Measurements from ENCODE around the gene SCAMP3. TPM values are rescaled to one million over a fixed set of nuclear protein-coding genes. Genes with fewer than 3 reads are reported as not detected.
"Not testable (repeated sequence)": the region's sequence is repeated elsewhere in the genome, so short reads cannot be mapped to it uniquely, and the experiment has no call there.

Gene SCAMP3
- total and polyA plus RNA-seq, 2 donors (not counting 3 experiments of a cell fraction or from before 2014, with no cell fraction given) = 80.1 to 306 TPM

GRCh38 chr1:155223047-155223446 lies 39.1 kb downstream of the SCAMP3 start:
- ChIA-PET CTCF (interaction anchor here (1.0 kb wide), 1 partner anchor 426 kb away, joined by 3 read pairs; no protein-coding TSS in a partner anchor), POLR2A (no interaction called here)
- Histone ChIP-seq H2AFZ (ENCODE audit: low read depth, low read length) (no peak overlapping the region), H4K20me1 (replicated peaks; ENCODE audit: control insufficient read depth, extremely low read depth, insufficient read depth, low read length) (no peaks in the 10 kb centered on the region), H3K9me3 (replicated peaks; ENCODE audit: control insufficient read depth, insufficient read depth, low read length) (no peaks in the 10 kb centered on the region), H3K4me1 (ENCODE audit: control insufficient read depth, extremely low read depth, insufficient read depth, low read length) (peaks cover 27% of the 10 kb centered on the region), H3K27ac (ENCODE audit: insufficient read depth, low read depth, low read length) (no peak overlapping the region), H3K36me3 (ENCODE audit: control insufficient read depth in 2 of 2, extremely low read depth in 1 of 2, insufficient read depth in 2 of 2, low read length in 2 of 2) (no peaks in the 10 kb centered on the region), H3K4me2 (ENCODE audit: insufficient read depth, low read length) (no peak overlapping the region), H3K9ac (replicated peaks; ENCODE audit: extremely low read depth, insufficient read depth, low read length) (no peak overlapping the region), H3K79me2 (ENCODE audit: control insufficient read depth, insufficient read depth, low read length) (peaks cover 8% of the 10 kb centered on the region), H3K9me1 (replicated peaks; ENCODE audit: control insufficient read depth, extremely low read depth, insufficient read depth, low read length) (no peaks in the 10 kb centered on the region), H3K27me3 (ENCODE audit: control insufficient read depth in 2 of 2, insufficient read depth in 2 of 2, low read length in 2 of 2) (no peaks in the 10 kb centered on the region), H3K4me3 (replicated peaks in 1 of 3; ENCODE audit: insufficient read depth in 1 of 3, low read depth in 1 of 3, low read length in 3 of 3) (no peak overlapping the region)
- intact Hi-C loops (cut with micrococcal nuclease) = no loop called here
- FAIRE-seq = no peak
- dilution Hi-C loops (cut with MboI; ENCODE audit: extremely low pct_ligation_motif_present, low sequenced_read_pairs) = no loop called here
- DNase-seq (ENCODE audit: low read depth, low spot score) = no peak
- no TSS peak for BruUV-seq (replicated peaks)
- TF ChIP-seq EZH2 (IDR thresholded peaks at IDR 0.05; ENCODE audit: borderline replicate concordance, low read depth, low read length, severe bottlenecking) (no peak), FOS (IDR thresholded peaks at IDR 0.05; ENCODE audit: borderline replicate concordance, insufficient read depth, low read length) (no peak), CTCF (IDR thresholded peaks at IDR 0.05; ENCODE audit: extremely low read depth in 1 of 2, insufficient read depth in 1 of 2, low read depth in 1 of 2, low read length in 2 of 2) (no peak), GATA2 (IDR thresholded peaks at IDR 0.05; ENCODE audit: insufficient read depth, insufficient read length, low read depth, low read length) (no peak), MYC (IDR thresholded peaks at IDR 0.05; ENCODE audit: low read depth, low read length) (no peak), MAX (IDR thresholded peaks at IDR 0.05; ENCODE audit: insufficient read depth, insufficient read length) (no peak), POLR2A (IDR thresholded peaks at IDR 0.05; ENCODE audit: low read depth, low read length) (no peak), JUN (IDR thresholded peaks at IDR 0.05; ENCODE audit: borderline replicate concordance, insufficient read depth, insufficient read length, low read depth) (no peak), POLR2AphosphoS5 (IDR thresholded peaks at IDR 0.05; ENCODE audit: insufficient read depth, low read depth, low read length) (no peak)

- H3K27ac ChIP-seq (ENCODE audit: insufficient read depth, low read depth, low read length) = not testable (repeated sequence)
Observed at GRCh38 chr1:155220211-155220965, 41.8 kb downstream of the SCAMP3 start.

More at GRCh38 chr1:155220211-155220965, 41.8 kb downstream of the SCAMP3 start:
- H3K9me1 ChIP-seq (replicated peaks; ENCODE audit: control insufficient read depth, extremely low read depth, insufficient read depth, low read length); DNase-seq (ENCODE audit: low read depth, low spot score); H3K79me2 ChIP-seq (ENCODE audit: control insufficient read depth, insufficient read depth, low read length); H2AFZ ChIP-seq (ENCODE audit: low read depth, low read length); H3K4me2 ChIP-seq (ENCODE audit: insufficient read depth, low read length); H3K9ac ChIP-seq (replicated peaks; ENCODE audit: extremely low read depth, insufficient read depth, low read length); H3K4me3 ChIP-seq (replicated peaks in 1 of 3; ENCODE audit: insufficient read depth in 1 of 3, low read depth in 1 of 3, low read length in 3 of 3); H3K27me3 ChIP-seq (ENCODE audit: control insufficient read depth in 2 of 2, insufficient read depth in 2 of 2, low read length in 2 of 2); H3K9me3 ChIP-seq (replicated peaks; ENCODE audit: control insufficient read depth, insufficient read depth, low read length); POLR2A ChIA-PET; H3K36me3 ChIP-seq (ENCODE audit: control insufficient read depth in 2 of 2, extremely low read depth in 1 of 2, insufficient read depth in 2 of 2, low read length in 2 of 2); intact Hi-C loops (cut with micrococcal nuclease); dilution Hi-C loops (cut with MboI; ENCODE audit: extremely low pct_ligation_motif_present, low sequenced_read_pairs); H4K20me1 ChIP-seq (replicated peaks; ENCODE audit: control insufficient read depth, extremely low read depth, insufficient read depth, low read length); BruUV-seq (replicated peaks): not testable (repeated sequence)
- peak; percentile 44 for FAIRE-seq
- CTCF ChIA-PET = interaction anchor here (1.7 kb wide), 2 partner anchors 13 to 47 kb away, joined by 3 to 9 read pairs; partner anchors contain the start of gene KRTCAP2
- H3K4me1 ChIP-seq (ENCODE audit: control insufficient read depth, extremely low read depth, insufficient read depth, low read length) = peaks cover 12% of the 10 kb centered on the region

Data from endothelial cell of umbilical vein (primary cell).